Keratinocyte (primary cell): ENCODE data around the gene APBB2.

Experiments used
- CTCF ChIP-seq, 3 experiments: IDR thresholded peaks in 1 of 3; conservative IDR thresholded peaks in 1 of 3; optimal IDR thresholded peaks in 1 of 3; 2 replicates in 2 of 3; 3 replicates in 1 of 3; pipeline versions ENCODE3 to v1.5.1; 2011; ENCODE audit warnings: low read length in 3 of 3, mild to moderate bottlenecking in 3 of 3, moderate library complexity in 2 of 3, control low read depth in 1 of 3, inconsistent platforms in 1 of 3; ENCODE audit not compliant: insufficient read depth in 2 of 3; ENCODE audit errors: extremely low read depth in 1 of 3
- EZH2 ChIP-seq: IDR thresholded peaks from one replicate; pipeline ENCODE4 v1.6.1; 2012; ENCODE audit warnings: inconsistent platforms, mild to moderate bottlenecking, low read length, moderate library complexity

- TF ChIP-seq EZH2 (no peak), CTCF (optimal IDR thresholded peaks at IDR 0.05 in 1 of 3, IDR thresholded peaks at IDR 0.05 in 1 of 3, conservative IDR thresholded peaks at IDR 0.05 in 1 of 3; ENCODE audit: extremely low read depth in 1 of 3, insufficient read depth in 2 of 3, low read length in 3 of 3) (no peak)
Observed at GRCh38 chr4:41012293-41012692, 202.0 kb downstream of the APBB2 start.
